ELR (cell line): ENCODE data around the gene FBH1.

Experiments used
- DNase-seq: peaks from one replicate; pipeline ENCODE4 v3.0.0-alpha.2; 2015; ENCODE audit warnings: low read depth

Gene FBH1

DNA sequence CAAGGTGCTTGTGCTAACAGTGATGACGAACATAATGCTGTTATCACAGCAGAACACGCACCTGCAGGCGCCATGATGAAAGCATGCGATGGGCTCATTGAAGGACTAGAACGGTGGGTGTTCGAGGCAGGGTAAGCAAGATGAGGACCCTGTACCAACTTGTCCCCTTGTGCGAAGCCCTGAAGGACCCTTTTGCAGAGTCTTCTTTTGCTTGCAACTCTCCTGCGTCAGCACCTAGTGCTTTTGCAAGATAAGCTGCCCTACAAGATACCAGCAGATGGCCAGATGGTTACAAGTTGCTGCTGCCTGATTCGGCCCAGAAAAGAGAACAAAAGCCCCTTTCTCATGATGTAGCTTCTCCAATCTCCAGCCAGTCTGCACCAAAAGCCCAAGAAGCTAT is 91.5 kb downstream of the FBH1 start:
- no peak for DNase-seq

DNA sequence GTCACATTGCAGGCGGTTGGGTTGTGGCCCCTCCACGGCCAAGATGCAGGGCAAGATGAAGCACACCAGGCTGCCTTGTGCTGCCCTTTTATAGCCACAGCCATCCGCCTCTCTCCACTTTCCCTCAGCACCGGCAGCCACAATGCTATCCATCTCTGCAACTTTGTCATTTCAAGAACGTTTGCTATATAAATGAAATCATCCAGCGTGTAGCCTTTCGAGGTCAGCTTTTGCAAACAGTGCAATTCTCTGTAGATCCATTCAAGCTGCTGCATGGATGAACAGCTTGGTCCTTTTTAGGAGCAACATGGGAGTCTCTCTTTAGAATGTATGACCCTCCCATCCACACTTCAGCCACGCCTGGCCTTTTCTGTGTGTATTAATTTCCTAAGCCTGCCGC is 93.7 kb downstream of the FBH1 start:
- DNase-seq: no peak

DNA sequence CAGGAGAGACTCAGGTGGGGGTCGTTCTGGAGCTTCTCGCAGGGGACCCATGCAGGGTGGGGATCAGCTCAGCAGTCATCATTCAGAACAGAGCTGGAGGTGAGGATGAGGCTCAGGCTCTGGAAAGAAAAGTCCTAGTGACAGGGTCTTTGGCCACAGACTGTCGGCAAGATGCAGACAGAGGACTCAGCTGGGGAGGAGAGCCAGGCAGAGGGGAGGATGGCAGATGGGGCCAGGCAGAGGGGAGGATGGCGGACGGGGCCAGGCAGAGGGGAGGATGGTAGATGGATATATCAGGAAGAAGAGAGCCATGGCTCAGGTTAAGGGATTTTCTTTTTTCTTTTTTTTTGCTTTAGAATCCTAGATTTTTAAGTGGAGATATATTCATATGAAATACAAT is 95.0 kb downstream of the FBH1 start:
- DNase-seq: no peak
